ENCODE data around the gene GP9.

The GP9 gene

DNA sequence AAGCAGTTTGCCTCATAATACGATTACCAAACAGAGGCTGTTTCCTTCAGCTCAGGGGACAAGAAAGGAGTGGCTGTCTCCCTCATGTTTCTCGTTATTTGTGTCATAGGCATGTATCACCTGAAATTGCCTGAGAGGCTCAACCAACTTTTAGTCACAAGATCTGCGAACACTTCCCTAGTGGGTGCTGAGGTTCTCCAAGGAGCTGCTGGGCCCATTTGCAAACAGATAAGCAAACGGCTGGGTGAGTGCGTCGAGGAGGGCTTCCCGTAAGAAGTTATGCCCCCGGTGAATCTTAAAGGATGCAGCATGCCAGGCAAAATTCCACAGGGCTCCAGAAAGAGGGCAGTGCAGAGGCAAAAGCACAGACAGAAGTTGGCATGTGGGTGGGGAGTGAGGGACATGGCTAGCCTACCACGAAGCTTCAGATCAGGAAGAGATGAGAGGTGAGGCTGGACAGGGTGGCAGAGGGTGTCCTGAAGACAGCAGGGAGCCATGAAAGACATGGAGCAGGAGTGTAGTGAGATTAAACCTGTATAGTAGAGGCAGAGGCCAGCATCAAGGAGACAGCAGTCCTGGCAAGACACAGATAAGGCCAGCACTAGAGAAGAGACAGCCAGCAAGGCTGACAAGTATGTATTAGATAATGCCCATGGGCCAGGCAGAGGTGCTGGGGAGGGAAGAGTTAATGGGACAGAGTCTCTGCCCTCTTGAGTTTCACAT lies 4.0 kb upstream of the GP9 start:
- H3K4me3 ChIP-seq (ENCODE audit: control insufficient read depth, low read depth, low read length) = no peak overlapping the region
- TF ChIP-seq, protein P1, sequence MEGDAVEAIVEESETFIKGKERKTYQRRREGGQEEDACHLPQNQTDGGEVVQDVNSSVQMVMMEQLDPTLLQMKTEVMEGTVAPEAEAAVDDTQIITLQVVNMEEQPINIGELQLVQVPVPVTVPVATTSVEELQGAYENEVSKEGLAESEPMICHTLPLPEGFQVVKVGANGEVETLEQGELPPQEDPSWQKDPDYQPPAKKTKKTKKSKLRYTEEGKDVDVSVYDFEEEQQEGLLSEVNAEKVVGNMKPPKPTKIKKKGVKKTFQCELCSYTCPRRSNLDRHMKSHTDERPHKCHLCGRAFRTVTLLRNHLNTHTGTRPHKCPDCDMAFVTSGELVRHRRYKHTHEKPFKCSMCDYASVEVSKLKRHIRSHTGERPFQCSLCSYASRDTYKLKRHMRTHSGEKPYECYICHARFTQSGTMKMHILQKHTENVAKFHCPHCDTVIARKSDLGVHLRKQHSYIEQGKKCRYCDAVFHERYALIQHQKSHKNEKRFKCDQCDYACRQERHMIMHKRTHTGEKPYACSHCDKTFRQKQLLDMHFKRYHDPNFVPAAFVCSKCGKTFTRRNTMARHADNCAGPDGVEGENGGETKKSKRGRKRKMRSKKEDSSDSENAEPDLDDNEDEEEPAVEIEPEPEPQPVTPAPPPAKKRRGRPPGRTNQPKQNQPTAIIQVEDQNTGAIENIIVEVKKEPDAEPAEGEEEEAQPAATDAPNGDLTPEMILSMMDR (conservative IDR thresholded peaks at IDR 0.05; ENCODE audit: control insufficient read depth, insufficient read depth, low read depth, low read length) = no peak
- no peak for DNase-seq (ENCODE audit: low read depth)

GRCh38 chr3:129057249-129057648 lies 3.3 kb upstream of the GP9 start:
- TF ChIP-seq, protein P1 (conservative IDR thresholded peaks at IDR 0.05; ENCODE audit: control insufficient read depth, insufficient read depth, low read depth, low read length) = no peak
- no peak overlapping the region for H3K4me3 ChIP-seq (ENCODE audit: control insufficient read depth, low read depth, low read length)
- DNase-seq (ENCODE audit: low read depth) = no peak

DNA sequence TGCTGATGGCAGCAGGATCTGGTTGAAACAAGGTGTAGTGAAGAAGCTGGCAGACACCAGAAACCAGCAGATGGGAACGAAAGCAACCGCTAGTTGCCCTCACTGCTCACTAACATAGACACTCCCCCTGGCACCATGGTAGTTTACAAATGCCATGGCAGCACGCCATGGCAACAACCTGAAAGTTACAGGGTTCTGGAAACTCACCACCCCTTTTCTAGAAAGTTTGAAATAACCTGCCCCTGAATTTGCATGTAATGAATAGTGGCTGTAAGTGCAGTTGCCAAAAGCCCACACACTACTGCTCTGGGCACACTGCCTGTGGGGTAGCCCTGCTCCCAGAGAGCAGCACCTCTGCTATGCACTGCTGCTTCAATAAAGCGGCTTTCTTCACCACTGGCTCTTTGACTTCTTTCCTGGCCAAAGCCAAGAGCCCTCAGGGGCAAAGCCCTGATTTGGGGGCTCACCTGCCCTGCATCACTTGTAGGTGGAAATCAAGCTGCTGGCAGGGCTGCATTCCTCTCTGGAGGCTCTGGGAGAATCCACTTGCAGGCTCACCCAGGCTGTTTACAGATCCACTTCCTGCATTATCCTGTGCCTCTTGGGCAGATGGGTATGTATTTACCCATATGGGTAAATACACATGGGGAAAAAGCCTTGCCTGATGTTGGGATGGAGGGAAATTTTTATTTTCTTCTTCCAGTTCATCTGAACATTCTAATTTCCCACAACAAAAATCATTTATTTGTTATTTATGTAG lies 2.0 kb upstream of the GP9 start:
- TF ChIP-seq, protein P1 (conservative IDR thresholded peaks at IDR 0.05; ENCODE audit: control insufficient read depth, insufficient read depth, low read depth, low read length) = no peak
- no peak overlapping the region for H3K4me3 ChIP-seq (ENCODE audit: control insufficient read depth, low read depth, low read length)
- DNase-seq (ENCODE audit: low read depth) = no peak

DNA sequence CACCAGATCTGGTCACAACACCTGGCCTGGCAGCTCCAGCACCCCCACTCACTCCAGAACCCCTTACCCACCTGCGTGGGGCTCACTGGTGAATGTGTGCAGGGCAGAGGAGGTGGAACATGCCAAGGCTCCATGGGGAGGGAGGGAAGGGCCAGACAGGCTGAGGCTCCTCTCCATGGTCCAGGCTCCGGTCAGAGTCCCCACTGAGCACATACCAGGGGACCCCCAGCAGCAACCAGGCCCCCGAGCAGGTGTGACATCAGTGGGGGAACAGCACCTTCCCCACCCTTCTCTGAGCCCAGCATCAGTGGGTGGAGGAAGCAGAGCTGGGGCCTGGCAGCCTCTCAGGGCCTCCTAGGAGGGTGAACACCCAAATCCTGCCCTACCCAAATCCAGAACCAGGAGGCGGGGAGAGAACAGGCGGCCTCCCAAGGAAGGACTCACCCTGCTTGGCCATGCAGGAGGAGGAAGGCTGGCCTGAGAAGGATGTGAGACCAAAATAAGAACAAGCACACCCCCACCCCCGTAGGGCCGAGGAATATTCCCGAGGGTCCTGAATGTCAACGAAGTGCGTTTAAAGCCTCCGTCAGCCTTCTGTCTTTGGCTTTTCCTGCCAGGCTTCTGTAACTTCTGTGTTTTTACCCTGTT lies 1.1 kb upstream of the GP9 start:
- DNase-seq (ENCODE audit: low read depth) = no peak
- TF ChIP-seq, protein P1 (conservative IDR thresholded peaks at IDR 0.05; ENCODE audit: control insufficient read depth, insufficient read depth, low read depth, low read length) = no peak
- no peak overlapping the region for H3K4me3 ChIP-seq (ENCODE audit: control insufficient read depth, low read depth, low read length)

DNA sequence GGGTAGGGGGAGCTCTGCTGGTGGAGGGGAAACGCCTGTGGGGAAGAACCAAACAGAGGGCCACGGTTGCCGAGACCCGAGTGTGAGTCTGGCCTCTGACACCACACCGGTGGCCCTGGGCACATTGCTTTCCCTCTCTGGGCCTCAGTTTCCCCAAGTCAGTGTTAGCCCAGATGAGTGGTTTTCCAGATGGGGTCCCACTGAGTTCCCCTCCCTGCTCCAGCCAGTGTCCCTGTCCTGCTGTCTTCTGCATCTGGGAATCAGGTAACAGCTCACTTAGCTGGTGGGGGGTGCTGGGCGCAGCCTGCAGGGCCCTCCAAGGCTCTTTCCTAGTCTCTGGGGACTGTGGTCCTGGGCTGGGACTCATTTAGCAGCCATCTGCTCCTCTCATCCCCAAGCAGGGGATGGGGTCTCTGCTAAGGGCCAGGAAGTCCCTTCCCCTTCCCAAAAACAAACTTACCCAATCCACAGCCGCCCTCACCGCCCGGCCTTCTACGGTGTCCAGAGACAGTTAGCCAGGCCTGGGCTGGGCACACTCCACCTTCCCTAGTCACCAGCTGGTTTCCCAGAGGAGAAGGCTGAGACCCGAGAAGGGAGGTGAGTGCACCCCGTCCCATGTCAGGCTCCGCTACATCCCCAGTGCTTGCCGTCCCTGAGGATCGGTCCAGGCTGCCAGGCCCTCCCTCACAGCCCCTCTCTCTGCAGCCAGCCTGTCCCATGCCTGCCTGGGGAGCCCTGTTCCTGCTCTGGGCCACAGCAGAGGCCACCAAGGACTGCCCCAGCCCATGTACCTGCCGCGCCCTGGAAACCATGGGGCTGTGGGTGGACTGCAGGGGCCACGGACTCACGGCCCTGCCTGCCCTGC lies 676 bp downstream of the GP9 start:
- H3K4me3 ChIP-seq (ENCODE audit: control insufficient read depth, low read depth, low read length) = no peak overlapping the region
- DNase-seq (ENCODE audit: low read depth) = no peak
- TF ChIP-seq, protein P1 (conservative IDR thresholded peaks at IDR 0.05; ENCODE audit: control insufficient read depth, insufficient read depth, low read depth, low read length) = no peak
